ENCODE measurements around the gene MYO7B.

DNA sequence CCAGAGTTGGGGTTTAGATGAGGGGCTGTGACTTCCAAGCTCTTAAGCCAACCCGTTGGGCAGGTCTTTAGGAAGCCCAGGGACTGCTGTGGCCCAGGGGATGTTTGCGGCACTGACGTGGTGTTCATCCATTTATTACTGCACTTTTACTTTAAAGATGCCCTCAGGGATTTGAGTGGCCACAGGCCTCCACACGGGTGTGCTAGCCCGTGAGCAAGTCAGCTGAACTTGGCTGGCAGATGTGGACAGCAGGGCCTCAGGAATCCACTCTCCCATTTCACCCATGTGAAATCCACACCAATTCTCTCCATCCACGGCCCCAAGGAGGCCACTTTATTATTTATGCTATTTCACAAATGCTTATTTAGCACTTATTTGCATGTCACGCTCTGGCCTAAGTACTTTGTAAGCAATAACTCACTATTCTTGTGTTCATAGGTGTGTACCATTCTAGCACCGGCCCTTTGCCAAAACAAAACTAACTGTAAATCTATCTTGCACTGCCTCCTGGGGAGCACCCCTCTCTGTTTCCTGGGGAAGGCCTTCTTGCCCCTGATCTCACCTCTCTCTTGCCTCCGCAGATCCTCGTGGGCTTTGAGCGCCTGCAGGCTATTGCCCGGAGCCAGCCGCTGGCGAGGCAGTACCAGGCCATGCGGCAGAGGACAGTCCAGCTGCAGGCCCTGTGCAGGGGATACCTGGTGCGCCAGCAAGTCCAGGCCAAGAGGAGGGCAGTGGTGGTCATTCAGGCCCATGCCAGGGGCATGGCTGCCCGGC, 71.3 kb downstream of the MYO7B start:
- TF ChIP-seq, protein P1, sequence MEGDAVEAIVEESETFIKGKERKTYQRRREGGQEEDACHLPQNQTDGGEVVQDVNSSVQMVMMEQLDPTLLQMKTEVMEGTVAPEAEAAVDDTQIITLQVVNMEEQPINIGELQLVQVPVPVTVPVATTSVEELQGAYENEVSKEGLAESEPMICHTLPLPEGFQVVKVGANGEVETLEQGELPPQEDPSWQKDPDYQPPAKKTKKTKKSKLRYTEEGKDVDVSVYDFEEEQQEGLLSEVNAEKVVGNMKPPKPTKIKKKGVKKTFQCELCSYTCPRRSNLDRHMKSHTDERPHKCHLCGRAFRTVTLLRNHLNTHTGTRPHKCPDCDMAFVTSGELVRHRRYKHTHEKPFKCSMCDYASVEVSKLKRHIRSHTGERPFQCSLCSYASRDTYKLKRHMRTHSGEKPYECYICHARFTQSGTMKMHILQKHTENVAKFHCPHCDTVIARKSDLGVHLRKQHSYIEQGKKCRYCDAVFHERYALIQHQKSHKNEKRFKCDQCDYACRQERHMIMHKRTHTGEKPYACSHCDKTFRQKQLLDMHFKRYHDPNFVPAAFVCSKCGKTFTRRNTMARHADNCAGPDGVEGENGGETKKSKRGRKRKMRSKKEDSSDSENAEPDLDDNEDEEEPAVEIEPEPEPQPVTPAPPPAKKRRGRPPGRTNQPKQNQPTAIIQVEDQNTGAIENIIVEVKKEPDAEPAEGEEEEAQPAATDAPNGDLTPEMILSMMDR (IDR thresholded peaks at IDR 0.05), result no peak
- TF ChIP-seq POLR2A (IDR thresholded peaks at IDR 0.05) (no peak), EP300 (IDR thresholded peaks at IDR 0.05) (no peak), POLR2AphosphoS5 (IDR thresholded peaks at IDR 0.05) (no peak)

All from stomach (tissue), 4 donors.